Stimulated activated CD8-positive, alpha-beta memory T cell treated with anti-CD3 and anti-CD28 coated beads, Interleukin-15, amount 100 ng/mL, for 24 hours (primary cell): ENCODE results near the gene SSX3.
"Not testable (repeated sequence)": the region's sequence is repeated elsewhere in the genome, so short reads cannot be mapped to it uniquely, and the experiment has no call there.

ENCODE experiments used
- DNase-seq: peaks from one replicate; pipeline ENCODE4 v3.0.0-alpha.2; 2020; ENCODE audit warnings: low read depth

SSX3 gene

DNA sequence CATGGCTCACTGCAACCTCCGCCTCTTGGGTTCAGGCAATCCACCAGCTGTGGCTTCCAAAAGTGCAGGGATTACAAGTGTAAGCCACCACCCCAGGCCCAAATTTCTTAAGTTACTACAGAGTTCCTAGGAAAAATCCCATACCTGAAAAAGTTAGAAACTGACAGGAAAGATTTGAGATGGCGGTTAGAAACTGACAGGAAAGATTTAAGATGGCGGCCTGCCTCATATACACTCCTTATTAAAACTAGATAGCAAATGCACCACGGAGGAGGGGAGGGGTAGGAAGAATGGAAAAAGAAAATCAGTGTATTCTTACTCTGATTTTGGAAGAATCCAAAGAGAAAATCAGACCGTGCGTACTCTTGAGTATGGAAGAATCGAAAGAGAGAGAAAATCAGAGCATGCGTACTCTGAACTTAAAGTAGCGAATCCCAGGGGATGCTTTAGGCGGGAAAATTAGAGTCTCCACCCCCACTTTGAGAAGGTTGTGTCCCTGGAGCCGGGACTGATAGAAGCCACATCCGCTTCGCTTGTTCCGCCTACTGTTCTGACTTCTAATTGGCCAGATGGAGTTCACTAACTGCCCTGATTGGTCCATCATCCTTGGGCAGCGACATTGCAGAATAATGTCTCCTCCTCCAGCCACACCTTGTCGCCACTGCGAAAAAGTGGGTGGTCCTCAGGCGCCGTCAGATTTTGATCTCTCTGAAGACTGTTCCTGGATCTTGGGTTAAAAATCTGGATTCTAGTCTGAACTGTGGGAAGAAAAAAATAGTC, at the start of gene SSX3:
TSS of gene SSX3 (minus strand) at position 389 of the 780 bp plus-strand sequence. CDS start 1,454 bp downstream, outside the sequence.
- DNase-seq, result not testable (repeated sequence)

DNA sequence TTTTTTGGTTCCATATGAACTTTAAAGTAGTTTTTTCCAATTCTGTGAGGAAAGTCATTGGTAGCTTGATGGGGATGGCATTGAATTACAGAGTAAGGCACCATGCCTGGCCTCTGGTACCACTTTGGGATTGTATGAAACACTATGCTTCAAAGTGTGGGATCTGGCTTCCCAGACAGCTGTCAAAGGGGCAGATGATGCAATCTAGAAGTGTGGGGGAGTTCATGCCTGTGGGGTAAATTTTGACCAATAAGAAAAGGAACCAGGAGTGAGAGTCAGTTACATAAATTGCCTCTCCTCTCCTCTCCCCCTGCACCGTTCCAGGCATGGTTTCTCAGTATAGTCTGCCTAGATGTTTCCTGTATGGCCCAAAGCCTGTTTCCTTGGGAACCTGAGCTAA, 41.3 kb upstream of the SSX3 start:
- DNase-seq, result not testable (repeated sequence)

- not testable (repeated sequence) for DNase-seq
Measured at GRCh38 chrX:48396931-48397330, 40.4 kb upstream of the SSX3 start.

- not testable (repeated sequence) for DNase-seq
Measured at GRCh38 chrX:48383239-48383638, 26.7 kb upstream of the SSX3 start, which contains the start of gene SSX4. TSS of gene SSX4 (plus strand) at chrX:48383539. CDS start at chrX:48384054, 515 bp downstream.

GRCh38 chrX:48370408-48370807, 13.9 kb upstream of the SSX3 start:
- not testable (repeated sequence) for DNase-seq

DNA sequence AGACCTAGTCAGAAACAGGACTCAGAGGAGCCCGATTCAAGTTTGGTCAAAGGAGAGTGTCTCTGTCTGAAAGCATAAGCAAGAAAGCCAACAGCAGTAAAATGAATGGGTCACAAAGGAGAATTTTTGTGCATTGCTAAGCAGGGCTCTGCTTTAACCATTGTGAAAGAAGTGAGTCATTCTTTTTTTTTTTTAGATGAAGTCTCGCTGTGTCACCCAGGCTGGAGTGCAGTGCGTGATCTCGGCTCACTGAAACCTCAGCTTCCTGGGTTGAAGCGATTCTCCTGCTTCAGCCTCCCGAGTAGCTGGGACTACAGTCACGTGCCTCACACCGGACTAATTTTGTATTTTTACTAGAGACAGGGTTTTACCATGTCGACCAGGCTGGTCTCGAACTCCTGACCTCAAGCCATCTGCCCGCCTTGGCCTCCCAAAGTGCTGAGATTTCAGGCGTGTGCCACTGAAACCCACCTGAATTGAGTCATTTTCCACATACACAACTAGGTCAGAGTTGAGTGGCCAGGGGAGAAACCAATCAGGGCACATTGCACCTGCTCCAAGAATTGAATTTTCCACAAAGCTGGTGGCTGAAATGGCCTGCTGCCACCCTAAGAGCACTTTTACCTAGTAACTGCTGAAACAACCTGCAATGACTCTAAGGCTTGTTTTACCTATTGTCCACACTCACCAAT, 11.4 kb upstream of the SSX3 start:
- DNase-seq, result not testable (repeated sequence)

GRCh38 chrX:48359281-48359680, 2.8 kb upstream of the SSX3 start:
- DNase-seq, result not testable (repeated sequence)

- no peak for DNase-seq
Measured at GRCh38 chrX:48357681-48358080, 1.2 kb upstream of the SSX3 start.

GRCh38 chrX:48346059-48346458, 10.4 kb downstream of the SSX3 start:
- not testable (repeated sequence) for DNase-seq

- not testable (repeated sequence) for DNase-seq
Measured at GRCh38 chrX:48313996-48314395, 42.5 kb downstream of the SSX3 start.

DNA sequence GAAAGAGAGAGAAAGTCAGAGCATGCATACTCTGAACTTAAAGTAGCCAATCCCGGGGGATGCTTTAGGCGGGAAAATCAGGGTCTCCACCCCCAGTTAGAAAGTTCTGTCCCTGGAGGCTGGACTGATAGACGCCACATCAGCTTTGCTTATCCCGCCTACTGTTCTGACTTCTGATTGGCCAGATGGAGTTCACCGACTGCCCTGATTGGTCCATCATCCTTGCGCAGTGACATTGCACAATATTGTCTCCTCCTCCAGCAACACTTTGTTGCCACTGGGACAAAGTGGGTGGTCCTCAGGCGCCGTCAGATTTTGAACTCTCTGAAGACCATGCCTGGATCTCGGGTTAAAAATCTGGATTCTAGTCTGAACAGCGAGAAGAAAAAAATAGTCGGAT, 50.3 kb downstream of the SSX3 start:
- DNase-seq, result no peak
